Stimulated activated CD8-positive, alpha-beta memory T cell treated with anti-CD3 and anti-CD28 coated beads, Interleukin-15, amount 100 ng/mL, for 1 hour (primary cell): ENCODE measurements around the gene EVI2A.
"Not testable (repeated sequence)": the region's sequence is repeated elsewhere in the genome, so short reads cannot be mapped to it uniquely, and the experiment has no call there.

Experiments
- DNase-seq: peaks from one replicate; pipeline ENCODE4 v3.0.0-alpha.2; 2020; ENCODE audit warnings: low read depth

The EVI2A gene

GRCh38 chr17:31321481-31321880, at the start of gene EVI2A:
TSS of gene EVI2A (minus strand) at chr17:31321622. CDS start at chr17:31319013, 2,609 bp downstream.
- DNase-seq = peak; percentile 55

- DNase-seq = no peak
These were observed 47.8 kb upstream of the EVI2A start for GRCh38 chr17:31369266-31369665.

- no peak for DNase-seq
These were observed 44.7 kb upstream of the EVI2A start for GRCh38 chr17:31366088-31366487.

GRCh38 chr17:31364012-31364411, 42.6 kb upstream of the EVI2A start:
- DNase-seq = no peak

- no peak for DNase-seq
These were observed 36.5 kb upstream of the EVI2A start for GRCh38 chr17:31357839-31358394.

- no peak for DNase-seq
These were observed 35.7 kb upstream of the EVI2A start for GRCh38 chr17:31357091-31357490.

GRCh38 chr17:31355935-31356334, 34.5 kb upstream of the EVI2A start:
- DNase-seq = no peak

- DNase-seq = no peak
These were observed 28.0 kb upstream of the EVI2A start for GRCh38 chr17:31349454-31349853.

- DNase-seq = not testable (repeated sequence)
These were observed 23.8 kb upstream of the EVI2A start for GRCh38 chr17:31345191-31345747.

GRCh38 chr17:31339906-31340661, 18.7 kb upstream of the EVI2A start:
- DNase-seq = no peak

GRCh38 chr17:31329221-31329620, 7.8 kb upstream of the EVI2A start:
- no peak for DNase-seq

- DNase-seq = no peak
These were observed 6.7 kb upstream of the EVI2A start for GRCh38 chr17:31328160-31328535.

- no peak for DNase-seq
These were observed 6.2 kb upstream of the EVI2A start for GRCh38 chr17:31327534-31328159.

GRCh38 chr17:31323551-31323950, 2.1 kb upstream of the EVI2A start:
- no peak for DNase-seq

GRCh38 chr17:31321966-31322365, 544 bp upstream of the EVI2A start:
- DNase-seq = no peak

- DNase-seq = no peak
These were observed 631 bp downstream of the EVI2A start for GRCh38 chr17:31320791-31321190.

GRCh38 chr17:31320241-31320640, 1.2 kb downstream of the EVI2A start:
- no peak for DNase-seq

- no peak for DNase-seq
These were observed 2.4 kb downstream of the EVI2A start for GRCh38 chr17:31318851-31319661.

GRCh38 chr17:31318298-31318801, 3.1 kb downstream of the EVI2A start:
- no peak for DNase-seq

- no peak for DNase-seq
These were observed 6.7 kb downstream of the EVI2A start for GRCh38 chr17:31314782-31315100.

- DNase-seq = no peak
These were observed 7.2 kb downstream of the EVI2A start, which contains the start of gene EVI2B for GRCh38 chr17:31313982-31314781. TSS of gene EVI2B (minus strand) at chr17:31314054. CDS start at chr17:31305609, 8,445 bp downstream.
